GM12872 (cell line): ENCODE results near the gene ZFPM1.

Experiments used
- CTCF ChIP-seq: IDR thresholded peaks from 3 replicates; pipeline ENCODE4 v1.5.1; 2011; ENCODE audit warnings: low read depth, mild to moderate bottlenecking, low read length, moderate library complexity; ENCODE audit not compliant: insufficient read depth

The ZFPM1 gene

GRCh38 chr16:88408561-88409142 is 44.4 kb upstream of the ZFPM1 start:
- TF ChIP-seq CTCF: no peak

- TF ChIP-seq CTCF: no peak
Observed at GRCh38 chr16:88409296-88410065, 43.6 kb upstream of the ZFPM1 start.

GRCh38 chr16:88411951-88412576 is 41.0 kb upstream of the ZFPM1 start:
- TF ChIP-seq CTCF: no peak

- TF ChIP-seq CTCF: no peak
Observed at GRCh38 chr16:88412766-88413165, 40.3 kb upstream of the ZFPM1 start.

- no peak for TF ChIP-seq CTCF
Observed at GRCh38 chr16:88413231-88413630, 39.8 kb upstream of the ZFPM1 start.

- TF ChIP-seq CTCF: no peak
Observed at GRCh38 chr16:88413631-88414030, 39.4 kb upstream of the ZFPM1 start.

- no peak for TF ChIP-seq CTCF
Observed at GRCh38 chr16:88414521-88415380, 38.3 kb upstream of the ZFPM1 start.
